Stomach (tissue), 9 donors: ENCODE measurements around the gene TNFSF9. TPM values are rescaled to one million over a fixed set of nuclear protein-coding genes. Genes with fewer than 3 reads are reported as not detected.
"Not testable (repeated sequence)": the region's sequence is repeated elsewhere in the genome, so short reads cannot be mapped to it uniquely, and the experiment has no call there.

Experiments
- DNase-seq, 2 donors: peaks; one replicate each; pipeline versions ENCODE4 v3.0.0 to v3.0.0-alpha.2; 2013 to 2019
- H3K27ac ChIP-seq, 5 donors: fragments of 200-600 bp in 4 of 5; sonication (generic) in 4 of 5; one replicate each; pipeline ENCODE4 v1.5.1; 2013 to 2019; ENCODE audit warnings: mild to moderate bottlenecking in 1 of 5, moderate library complexity in 1 of 5
- H3K27me3 ChIP-seq, 3 donors: fragments of 200-600 bp; sonication (generic); one replicate each; pipeline ENCODE4 v1.5.1; 2017 to 2019; ENCODE audit warnings: mixed run types in 1 of 3
- H3K36me3 ChIP-seq, 4 donors: fragments of 200-600 bp; sonication (generic); 1 replicate in 3 of 4; 2 replicates in 1 of 4; pipeline ENCODE4 v1.5.1; 2016 to 2019
- H3K4me1 ChIP-seq, 4 donors: fragments of 200-600 bp; sonication (generic); one replicate each; pipeline ENCODE4 v1.5.1; 2016 to 2019
- H3K4me3 ChIP-seq, 4 donors: fragments of 200-600 bp; sonication (generic) in 3 of 4; one replicate each; pipeline ENCODE4 v1.5.1; 2016 to 2019; ENCODE audit warnings: mild to moderate bottlenecking in 1 of 4
- H3K9me3 ChIP-seq, 4 donors: fragments of 200-600 bp; sonication (generic); one replicate each; pipeline ENCODE4 v1.5.1; 2016 to 2019
- CTCF ChIP-seq, 7 experiments: fragments of 450-650 bp in 4 of 7; fragments of 200-600 bp in 3 of 7; sonication (generic) in 3 of 7; IDR thresholded peaks; one replicate each; pipeline ENCODE4 v1.5.1; 2016 to 2019; ENCODE audit warnings: antibody characterized with exemption in 7 of 7, control low read depth in 2 of 7, mild to moderate bottlenecking in 1 of 7
- EP300 ChIP-seq: sonication (generic); formaldehyde crosslinking; IDR thresholded peaks from one replicate; pipeline ENCODE4 v1.6.1; 2017; ENCODE audit warnings: antibody characterized with exemption
- POLR2A ChIP-seq, 4 donors: fragments of 450-650 bp; IDR thresholded peaks; one replicate each; pipeline ENCODE4 v1.6.1; 2016; ENCODE audit warnings: antibody characterized with exemption in 4 of 4, control low read depth in 2 of 4, mild to moderate bottlenecking in 1 of 4, moderate library complexity in 1 of 4
- POLR2AphosphoS5 ChIP-seq, 3 donors: sonication (generic); formaldehyde crosslinking; IDR thresholded peaks; one replicate each; pipeline ENCODE4 v1.6.1; 2016; ENCODE audit warnings: antibody characterized with exemption in 3 of 3
- WGBS, 5 donors: extraction: QIAGEN DNeasy Blood & Tissue Kit in 3 of 5; methylation state at CpG; one replicate each; pipeline versions ENCODE4 v1.1.5 to v1.1.7; 2013 to 2018; 5-methylcytosine and 5-hydroxymethylcytosine counted together
- intact Hi-C: fragments of 100-400 bp; cut with DNase I; formaldehyde crosslinking; loops from one replicate; pipeline ENCODE4 v1.15.1; 2023; ENCODE audit warnings: low total_unique reads
- polyA plus RNA-seq, 3 donors: library from polyadenylated mRNA; stranded (reverse); fragments of 200-250 nt; gene quantifications; one replicate each; pipeline ENCODE4 v1.2.3, GENCODE V29; 2013
- total RNA-seq, 5 donors: library from RNA; depleted of rRNA; stranded (reverse); fragments of >200 nt; gene quantifications; one replicate each; pipeline versions ENCODE4 v1.1.0 to v1.2.3, GENCODE V29; 2014 to 2016
- donor health status: healthy with polysubstance abuse.
- donor health status: Bipolar disorder and iron deficiency.
- donor health status: healthy.

TNFSF9 gene
- total and polyA plus RNA-seq, 8 donors, result 0.85 TPM; not detected in 7

GRCh38 chr19:6564393-6564792 lies 33.6 kb downstream of the TNFSF9 start:
- H3K27me3 ChIP-seq, result peaks cover 0 to 17% (median 0%) of the 10 kb centered on the region in 3 donors
- no peak overlapping the region for H3K27ac ChIP-seq
- intact Hi-C loops, result no loop called here
- 63 to 70% (median 69%) methylated on average over 2 of the region's 2 CpGs for WGBS, 5 donors
- no peak overlapping the region for H3K4me3 ChIP-seq
- DNase-seq, result no peak
- no peaks in the 10 kb centered on the region for H3K4me1 ChIP-seq
- H3K36me3 ChIP-seq, result no peaks in the 10 kb centered on the region
- TF ChIP-seq EP300 (no peak), CTCF (IDR thresholded peaks at IDR 0.05) (no peak), POLR2AphosphoS5 (IDR thresholded peaks at IDR 0.05) (no peak), POLR2A (IDR thresholded peaks at IDR 0.05) (no peak)
- peaks cover 7 to 30% (median 15%) of the 10 kb centered on the region in 4 donors for H3K9me3 ChIP-seq

GRCh38 chr19:6566727-6567126 lies 35.9 kb downstream of the TNFSF9 start:
- H3K27me3 ChIP-seq, result peaks cover 0 to 23% (median 0%) of the 10 kb centered on the region in 3 donors
- peaks cover 7 to 30% (median 26%) of the 10 kb centered on the region in 4 donors for H3K9me3 ChIP-seq
- intact Hi-C loops, DNase-seq, H3K4me1 ChIP-seq, H3K36me3 ChIP-seq, H3K27ac ChIP-seq, H3K4me3 ChIP-seq: not testable (repeated sequence)
- 45 to 74% (median 70%) methylated on average over 3 of the region's 3 CpGs for WGBS, 5 donors

GRCh38 chr19:6568010-6568526 lies 37.2 kb downstream of the TNFSF9 start:
- TF ChIP-seq EP300 (no peak), POLR2AphosphoS5 (IDR thresholded peaks at IDR 0.05) (no peak), POLR2A (IDR thresholded peaks at IDR 0.05) (no peak)
- no peaks in the 10 kb centered on the region for H3K4me1 ChIP-seq
- WGBS, 5 donors, result 46 to 58% (median 53%) methylated on average over 8 of the region's 8 CpGs
- H3K27me3 ChIP-seq, result peaks cover 0 to 33% (median 4%) of the 10 kb centered on the region in 3 donors
- H3K9me3 ChIP-seq, result peaks cover 7 to 30% (median 27%) of the 10 kb centered on the region in 4 donors
- H3K27ac ChIP-seq, result no peak overlapping the region
- DNase-seq, result no peak
- H3K4me3 ChIP-seq, result no peak overlapping the region
- intact Hi-C loops, result no loop called here
- no peaks in the 10 kb centered on the region for H3K36me3 ChIP-seq

GRCh38 chr19:6568816-6569215 lies 38.0 kb downstream of the TNFSF9 start:
- peaks cover 5 to 28% (median 21%) of the 10 kb centered on the region in 4 donors for H3K9me3 ChIP-seq
- no peak for TF ChIP-seq POLR2AphosphoS5 (IDR thresholded peaks at IDR 0.05)
- TF ChIP-seq EP300, result no peak
- no peak for TF ChIP-seq CTCF (IDR thresholded peaks at IDR 0.05)
- TF ChIP-seq POLR2A (IDR thresholded peaks at IDR 0.05), result no peak
- intact Hi-C loops, result no loop called here
- DNase-seq, result no peak
- H3K4me1 ChIP-seq, result no peaks in the 10 kb centered on the region
- peaks cover 0 to 38% (median 4%) of the 10 kb centered on the region in 3 donors for H3K27me3 ChIP-seq
- no peak overlapping the region for H3K27ac ChIP-seq
- no peak overlapping the region for H3K4me3 ChIP-seq
- no peaks in the 10 kb centered on the region for H3K36me3 ChIP-seq
- WGBS, 5 donors, result 50 to 62% (median 56%) methylated on average over 3 of the region's 3 CpGs

GRCh38 chr19:6570764-6571163 lies 39.9 kb downstream of the TNFSF9 start:
- H3K27ac ChIP-seq, result no peak overlapping the region
- H3K36me3 ChIP-seq, result no peaks in the 10 kb centered on the region
- H3K9me3 ChIP-seq, result peaks cover 0 to 18% (median 12%) of the 10 kb centered on the region in 4 donors
- no peaks in the 10 kb centered on the region for H3K4me1 ChIP-seq
- no peak for DNase-seq
- 44 to 89% (median 63%) methylated on average over 3 of the region's 3 CpGs for WGBS, 5 donors
- H3K27me3 ChIP-seq, result peaks cover 0 to 38% (median 4%) of the 10 kb centered on the region in 3 donors
- TF ChIP-seq POLR2A (IDR thresholded peaks at IDR 0.05) (no peak), POLR2AphosphoS5 (IDR thresholded peaks at IDR 0.05) (no peak), EP300 (no peak), CTCF (IDR thresholded peaks at IDR 0.05) (no peak)
- intact Hi-C loops, result no loop called here
- H3K4me3 ChIP-seq, result no peak overlapping the region
